ENCODE data around the gene DGKB. TPM values are rescaled to one million over a fixed set of nuclear protein-coding genes. Genes with fewer than 3 reads are reported as not detected.

Gene DGKB
- total and polyA plus RNA-seq, 2 of the 8 experiments (the other 6 are each of a cell fraction or from before 2014, with no cell fraction given): 1.9 to 2.6 TPM

DNA sequence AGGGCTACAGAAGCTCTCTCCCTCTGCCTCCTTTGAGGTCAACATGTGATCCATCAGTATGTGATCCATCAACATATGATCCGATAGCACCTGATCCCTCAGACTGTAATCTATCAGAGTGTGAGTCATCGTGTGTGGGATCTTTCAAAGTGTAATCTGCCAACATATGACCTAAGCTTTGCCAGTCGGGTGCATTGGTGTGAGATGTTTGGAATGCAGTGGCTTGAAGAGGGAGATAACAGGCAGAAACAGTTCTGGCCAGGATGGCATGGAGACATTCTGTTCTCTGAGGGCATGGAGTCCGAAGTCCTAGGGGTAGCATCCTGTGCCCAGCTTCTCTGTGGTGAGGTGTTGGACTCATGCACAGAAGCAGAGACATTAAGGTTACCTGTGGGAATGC lies 695.4 kb downstream of the DGKB start (continued):
- TF ChIP-seq CTBP2 (IDR thresholded peaks at IDR 0.05; ENCODE audit: borderline replicate concordance, insufficient read depth, insufficient read length, low read length): no peak
- TF ChIP-seq SIRT6 (IDR thresholded peaks at IDR 0.05; ENCODE audit: low read length): no peak
- TF ChIP-seq KDM5A (IDR thresholded peaks at IDR 0.05; ENCODE audit: low read length): no peak
- no peak for TF ChIP-seq NANOG (IDR thresholded peaks at IDR 0.05; ENCODE audit: insufficient read depth, low read depth, low read length, poor library complexity, severe bottlenecking)
- no peak for TF ChIP-seq KDM1A (IDR thresholded peaks at IDR 0.05; ENCODE audit: borderline replicate concordance, low read length)
- TF ChIP-seq YY1 (IDR thresholded peaks at IDR 0.05; ENCODE audit: low read depth, low read length): no peak
- no peak for TF ChIP-seq HDAC2 (IDR thresholded peaks at IDR 0.05; ENCODE audit: borderline replicate concordance in 1 of 2, low read depth in 2 of 2, low read length in 2 of 2)
- TF ChIP-seq TBP (IDR thresholded peaks at IDR 0.05; ENCODE audit: low read depth, low read length): no peak

Measured in H1 (cell line).